A673 (cell line): ENCODE data around the gene TENM4. TPM values are rescaled to one million over a fixed set of nuclear protein-coding genes. Genes with fewer than 3 reads are reported as not detected.

Source experiments
- BruUV-seq: library from RNA; stranded (reverse); fragments of 400-500 nt; replicated peaks from 2 replicates; lab custom pipeline; 2021; lab: Mats Ljungman, UMichigan
- CTCF ChIA-PET: fragments of 300-600 bp; sonication (Branson Sonifier 250); formaldehyde crosslinking; loops from one replicate; lab custom pipeline; 2022; ENCODE audit warnings: antibody characterized with exemption; lab: Charles Lee
- POLR2A ChIA-PET: fragments of 300-600 bp; sonication (Branson Sonifier 250); formaldehyde crosslinking; loops from one replicate; lab custom pipeline; 2022; ENCODE audit warnings: antibody characterized with exemption; ENCODE audit not compliant: low non-redundant PET; lab: Charles Lee
- DNase-seq: peaks from one replicate; pipeline ENCODE4 v3.0.0-alpha.2; 2015; ENCODE audit warnings: low spot score
- H3K27ac ChIP-seq: fragments of 200-600 bp; sonication (generic); 2 replicates; pipeline ENCODE4 v1.5.1; 2016; ENCODE audit warnings: mixed run types, low read depth, mild to moderate bottlenecking, mixed read lengths, antibody characterized with exemption, low read length; ENCODE audit not compliant: poor library complexity, severe bottlenecking
- H3K27me3 ChIP-seq: fragments of 200-600 bp; sonication (generic); replicated peaks from 2 replicates; pipeline ENCODE4 v1.6.1; 2017; ENCODE audit warnings: mixed run types, low read depth, mild to moderate bottlenecking, mixed read lengths, antibody characterized with exemption, low read length; ENCODE audit not compliant: insufficient read depth, poor library complexity
- H3K36me3 ChIP-seq: fragments of 200-600 bp; sonication (generic); 2 replicates; pipeline ENCODE4 v1.6.1; 2016; ENCODE audit warnings: mixed run types, mild to moderate bottlenecking, mixed read lengths, antibody characterized with exemption, low read length; ENCODE audit not compliant: insufficient read depth, poor library complexity, severe bottlenecking
- H3K4me1 ChIP-seq: fragments of 200-600 bp; sonication (generic); 2 replicates; pipeline ENCODE4 v1.6.1; 2017; ENCODE audit warnings: mixed run types, mild to moderate bottlenecking, mixed read lengths, antibody characterized with exemption, low read length; ENCODE audit not compliant: insufficient read depth, poor library complexity, severe bottlenecking
- H3K4me3 ChIP-seq: fragments of 200-600 bp; sonication (generic); 2 replicates; pipeline ENCODE4 v1.5.1; 2016; ENCODE audit warnings: low read depth, mixed run types, mild to moderate bottlenecking, mixed read lengths, low read length; ENCODE audit not compliant: poor library complexity, severe bottlenecking
- H3K9me3 ChIP-seq: fragments of 200-600 bp; sonication (generic); 2 replicates; pipeline ENCODE4 v1.6.1; 2016; ENCODE audit warnings: mixed run types, low read depth, mild to moderate bottlenecking, mixed read lengths, antibody characterized with exemption, low read length; ENCODE audit not compliant: poor library complexity, severe bottlenecking
- CTCF ChIP-seq: fragments of 300-800, 200-600 bp; sonication (generic); conservative IDR thresholded peaks from 2 replicates; pipeline ENCODE4 v1.5.1; 2017; ENCODE audit warnings: low read depth, mild to moderate bottlenecking, antibody characterized with exemption, low read length, moderate library complexity, mixed read lengths
- EZH2 ChIP-seq: fragments of 200-600 bp; sonication (generic); IDR thresholded peaks from 2 replicates; pipeline ENCODE4 v1.6.1; 2017; ENCODE audit warnings: borderline replicate concordance, low read depth, mild to moderate bottlenecking, mixed read lengths, antibody characterized with exemption, low read length; ENCODE audit not compliant: poor library complexity, severe bottlenecking
- intact Hi-C: fragments of 100-400 bp; cut with micrococcal nuclease; formaldehyde crosslinking; loops from one replicate; pipeline ENCODE4 v1.10.0; 2022; ENCODE audit not compliant: unreplicated experiment
- total RNA-seq: library from RNA; stranded (reverse); gene quantifications from 2 replicates; pipeline ENCODE4 v1.2.3, GENCODE V29; 2021

Gene TENM4
- total RNA-seq, 1 experiment from 2014 or later: 0.11 TPM

DNA sequence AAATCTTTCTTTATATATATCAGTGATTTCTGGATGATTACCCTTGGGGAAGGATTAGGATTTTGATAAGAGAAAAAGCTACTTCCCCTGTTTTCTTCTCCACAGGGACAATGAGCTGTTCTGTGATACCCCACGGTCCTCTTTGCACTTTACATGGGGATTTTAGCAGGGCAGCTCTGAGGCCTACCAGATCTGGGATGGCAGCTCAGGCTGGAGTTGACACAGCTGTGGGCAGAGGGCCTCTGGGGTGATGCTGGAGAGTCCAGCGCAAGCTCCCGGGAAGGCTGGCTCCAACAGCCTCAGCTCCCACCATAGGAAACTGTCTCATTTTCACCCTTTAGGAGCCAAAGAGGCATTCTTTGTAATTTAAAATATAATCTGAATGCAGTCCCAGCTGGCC is 482.4 kb downstream of the TENM4 start:
- Histone ChIP-seq H3K9me3 (no peaks in the 10 kb centered on the region), H3K27ac (no peak overlapping the region), H3K36me3 (no peaks in the 10 kb centered on the region), H3K4me3 (no peak overlapping the region), H3K4me1 (no peaks in the 10 kb centered on the region), H3K27me3 (peaks cover 48% of the 10 kb centered on the region)
- intact Hi-C loops: no loop called here
- no peak for DNase-seq
- POLR2A ChIA-PET: no interaction called here
- CTCF ChIA-PET: no interaction called here
- no TSS peak for BruUV-seq
- TF ChIP-seq CTCF: no peak

DNA sequence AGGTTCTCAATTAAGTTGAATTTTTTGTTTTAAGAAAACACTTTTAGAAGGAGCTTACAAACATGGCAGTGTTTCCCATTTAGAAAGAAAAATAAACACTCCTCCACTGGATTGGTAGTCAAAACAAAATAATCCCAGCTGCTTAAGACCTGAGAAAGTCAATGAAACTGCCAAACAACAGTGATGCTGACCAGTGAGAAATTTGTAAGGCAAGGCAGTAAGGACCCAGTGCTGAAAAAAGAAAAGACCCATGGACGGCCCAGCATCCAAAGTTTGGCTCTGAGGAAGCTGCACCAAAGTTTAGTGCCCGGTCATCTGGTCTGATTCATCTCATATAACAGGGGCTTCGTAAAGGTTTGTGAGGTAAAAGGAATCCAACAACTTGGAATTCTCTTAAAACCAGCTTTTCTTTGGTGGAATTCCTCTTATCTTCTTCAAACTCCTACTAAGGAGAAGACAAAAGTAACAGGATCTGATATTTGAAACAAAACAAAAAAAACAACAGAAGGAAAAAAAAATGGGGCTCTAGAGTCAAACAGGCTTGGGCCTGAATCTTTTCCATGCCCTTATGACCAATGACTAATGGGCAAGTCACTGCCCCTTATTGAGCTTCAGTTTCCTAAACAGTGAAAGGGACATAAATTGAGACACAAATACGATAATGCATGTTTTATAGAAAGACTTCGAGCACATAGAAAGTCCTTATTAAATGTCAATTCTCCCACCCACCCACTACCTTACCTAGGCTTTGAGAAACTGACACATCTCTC is 483.2 kb downstream of the TENM4 start:
- no peak overlapping the region for H3K4me3 ChIP-seq
- DNase-seq: no peak
- no peaks in the 10 kb centered on the region for H3K4me1 ChIP-seq
- ChIA-PET POLR2A (no interaction called here), CTCF (no interaction called here)
- BruUV-seq: no TSS peak
- no peak overlapping the region for H3K27ac ChIP-seq
- intact Hi-C loops: no loop called here
- no peaks in the 10 kb centered on the region for H3K9me3 ChIP-seq
- H3K36me3 ChIP-seq: no peaks in the 10 kb centered on the region
- H3K27me3 ChIP-seq: peaks cover 48% of the 10 kb centered on the region
- TF ChIP-seq EZH2 (no peak), CTCF (no peak)

DNA sequence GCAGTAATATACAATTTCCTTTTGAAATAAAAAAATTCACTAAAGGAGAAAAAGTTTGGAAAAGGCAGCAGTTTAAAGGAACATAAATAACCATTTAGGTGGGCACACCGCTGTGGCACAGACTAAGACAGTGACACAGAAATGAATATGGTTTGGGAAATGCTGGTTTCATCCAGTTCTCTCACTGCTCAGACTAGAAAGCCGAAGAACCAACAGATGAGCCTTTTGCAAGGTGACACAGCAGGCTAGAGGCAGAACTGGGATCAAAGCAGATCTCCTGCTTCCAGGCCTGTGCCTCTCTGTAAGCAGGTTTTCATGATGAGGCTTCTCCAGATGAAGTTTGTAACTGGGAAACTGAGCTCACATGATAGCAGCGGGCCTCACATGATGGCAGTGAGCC is 486.1 kb downstream of the TENM4 start:
- no peak for DNase-seq
- Histone ChIP-seq H3K27me3 (peaks cover 49% of the 10 kb centered on the region), H3K27ac (no peak overlapping the region), H3K4me3 (no peak overlapping the region), H3K9me3 (no peaks in the 10 kb centered on the region), H3K36me3 (no peaks in the 10 kb centered on the region), H3K4me1 (no peaks in the 10 kb centered on the region)
- POLR2A ChIA-PET: no interaction called here
- no TSS peak for BruUV-seq
- intact Hi-C loops: no loop called here
- TF ChIP-seq CTCF (no peak), EZH2 (no peak)
- CTCF ChIA-PET: no interaction called here
